Sigmoid colon (tissue), 7 donors: ENCODE measurements around the gene PEX6. TPM values are rescaled to one million over a fixed set of nuclear protein-coding genes. Genes with fewer than 3 reads are reported as not detected.
A peak's percentile ranks its signal among the peaks of the same experiment; 100 is the strongest.

ENCODE experiments used
- DNase-seq: peaks from one replicate; pipeline ENCODE4 v3.0.0-alpha.2; 2019
- H3K27ac ChIP-seq, 4 donors: fragments of 200-600 bp; sonication (generic); one replicate each; pipeline ENCODE4 v1.5.1; 2016 to 2019; ENCODE audit warnings: mild to moderate bottlenecking in 1 of 4
- H3K27me3 ChIP-seq, 3 donors: fragments of 200-600 bp; sonication (generic); one replicate each; pipeline ENCODE4 v1.5.1; 2019; ENCODE audit warnings: mild to moderate bottlenecking in 1 of 3
- H3K36me3 ChIP-seq, 4 donors: fragments of 200-600 bp; sonication (generic); one replicate each; pipeline ENCODE4 v1.5.1; 2016 to 2019
- H3K4me1 ChIP-seq, 4 donors: fragments of 200-600 bp; sonication (generic); one replicate each; pipeline ENCODE4 v1.5.1; 2017 to 2019
- H3K4me3 ChIP-seq, 4 donors: fragments of 200-600 bp; sonication (generic); one replicate each; pipeline ENCODE4 v1.5.1; 2017 to 2019; ENCODE audit warnings: mild to moderate bottlenecking in 2 of 4, moderate library complexity in 1 of 4
- H3K9me3 ChIP-seq, 4 donors: fragments of 200-600 bp in 3 of 4; sonication (generic) in 3 of 4; one replicate each; pipeline versions ENCODE4 v1.5.1 to v1.6.1; 2013 to 2019
- CTCF ChIP-seq, 4 experiments: fragments of 450-650 bp in 3 of 4; fragments of 200-600 bp in 1 of 4; IDR thresholded peaks; one replicate each; pipeline ENCODE4 v1.5.1; 2016 to 2019; ENCODE audit warnings: antibody characterized with exemption in 4 of 4, mild to moderate bottlenecking in 3 of 4, moderate library complexity in 2 of 4
- EP300 ChIP-seq, 4 donors: sonication (generic); formaldehyde crosslinking; IDR thresholded peaks; one replicate each; pipeline ENCODE4 v1.6.1; 2017; ENCODE audit warnings: antibody characterized with exemption in 4 of 4
- POLR2A ChIP-seq, 2 donors: fragments of 450-650 bp; IDR thresholded peaks; one replicate each; pipeline ENCODE4 v1.6.1; 2016; ENCODE audit warnings: antibody characterized with exemption in 2 of 2, mild to moderate bottlenecking in 2 of 2, moderate library complexity in 2 of 2
- POLR2AphosphoS5 ChIP-seq, 4 donors: sonication (generic); formaldehyde crosslinking; IDR thresholded peaks; one replicate each; pipeline ENCODE4 v1.6.1; 2017; ENCODE audit warnings: antibody characterized with exemption in 4 of 4
- WGBS, 2 donors: extraction: QIAGEN DNeasy Blood & Tissue Kit; methylation state at CpG; one replicate each; pipeline ENCODE4 v1.1.7; 2013; 5-methylcytosine and 5-hydroxymethylcytosine counted together
- intact Hi-C: fragments of 100-400 bp; cut with DNase I; formaldehyde crosslinking; loops from one replicate; pipeline ENCODE4 v1.15.1; 2023
- polyA plus RNA-seq, 3 donors: library from polyadenylated mRNA; stranded (reverse); fragments of 200-250 nt; gene quantifications; one replicate each; pipeline ENCODE4 v1.2.3, GENCODE V29; 2013
- total RNA-seq, 4 donors: library from RNA; depleted of rRNA; stranded (reverse); fragments of >200 nt; gene quantifications; one replicate each; pipeline ENCODE4 v1.1.0, GENCODE V29; 2016
- donor health status: healthy with polysubstance abuse.
- donor health status: Bipolar disorder and iron deficiency.
- donor health status: healthy.

Gene PEX6
- total and polyA plus RNA-seq, 7 donors, result 10.2 to 21.5 (median 18.2) TPM

- no peak for DNase-seq
- Histone ChIP-seq H3K27ac (peak overlapping the region; percentile 89 to 93 (median 92)), H3K4me3 (peak overlapping the region; percentile 72 to 90 (median 86)), H3K4me1 (peaks cover 0 to 50% (median 45%) of the 10 kb centered on the region in 4 donors), H3K9me3 (no peaks in the 10 kb centered on the region), H3K36me3 (peaks cover 0 to 14% (median 3%) of the 10 kb centered on the region in 4 donors), H3K27me3 (no peaks in the 10 kb centered on the region)
- intact Hi-C loops, result loop anchor here (2.0 kb wide), 1 partner anchor 28 kb away; the partner anchor contains the start of gene MEA1
- 6 to 12% methylated on average over 13 of the region's 13 CpGs for WGBS, 2 donors
- TF ChIP-seq EP300 (IDR thresholded peaks at IDR 0.05), result no peak
- TF ChIP-seq POLR2AphosphoS5 (IDR thresholded peaks at IDR 0.05), result no peak
- TF ChIP-seq POLR2A (IDR thresholded peaks at IDR 0.05), result no peak
- TF ChIP-seq CTCF (IDR thresholded peaks at IDR 0.05), result no peak
These were observed 6.0 kb upstream of the PEX6 start for GRCh38 chr6:42984924-42985475.

GRCh38 chr6:42984001-42984923 is 5.3 kb upstream of the PEX6 start, which contains the start of gene PPP2R5D:
Gene PPP2R5D (plus strand): TSS chr6:42984570. CDS start chr6:42984678, 108 bp downstream.
- TF ChIP-seq POLR2AphosphoS5 (IDR thresholded peaks at IDR 0.05) (peak; percentile 80 to 98 (median 92)), EP300 (IDR thresholded peaks at IDR 0.05) (no peak), CTCF (IDR thresholded peaks at IDR 0.05) (peak in 1 of 4 experiments; percentile 9), POLR2A (IDR thresholded peaks at IDR 0.05) (peak; percentile 82)
- peaks cover 0 to 7% (median 0%) of the 10 kb centered on the region in 4 donors for H3K36me3 ChIP-seq
- no peaks in the 10 kb centered on the region for H3K27me3 ChIP-seq
- peaks cover 0 to 57% (median 51%) of the 10 kb centered on the region in 4 donors for H3K4me1 ChIP-seq
- H3K4me3 ChIP-seq, result peak within 1 kb of the TSS; percentile 72 to 90 (median 86)
- H3K27ac ChIP-seq, result peak within 1 kb of the TSS; percentile 89 to 93 (median 92)
- WGBS, 2 donors, result 0 to 1% methylated on average over 59 of the region's 59 CpGs
- intact Hi-C loops, result loop anchor here (2.0 kb wide), 1 partner anchor 29 kb away; the partner anchor contains the start of gene MEA1
- peak; percentile 99 for DNase-seq
- H3K9me3 ChIP-seq, result no peaks in the 10 kb centered on the region

GRCh38 chr6:42981836-42982235 is 2.9 kb upstream of the PEX6 start:
- 92 to 94% methylated on average over 5 of the region's 5 CpGs for WGBS, 2 donors
- Histone ChIP-seq H3K36me3 (no peaks in the 10 kb centered on the region), H3K4me3 (no peak overlapping the region), H3K4me1 (peaks cover 0 to 54% (median 48%) of the 10 kb centered on the region in 4 donors), H3K27ac (no peak overlapping the region), H3K27me3 (no peaks in the 10 kb centered on the region), H3K9me3 (no peaks in the 10 kb centered on the region)
- no peak for DNase-seq
- TF ChIP-seq POLR2AphosphoS5 (IDR thresholded peaks at IDR 0.05) (no peak), POLR2A (IDR thresholded peaks at IDR 0.05) (no peak), EP300 (IDR thresholded peaks at IDR 0.05) (no peak), CTCF (IDR thresholded peaks at IDR 0.05) (no peak)
- intact Hi-C loops, result no loop called here

GRCh38 chr6:42979523-42980177 is 669 bp upstream of the PEX6 start:
- TF ChIP-seq CTCF (IDR thresholded peaks at IDR 0.05), result no peak
- TF ChIP-seq EP300 (IDR thresholded peaks at IDR 0.05), result no peak
- TF ChIP-seq POLR2A (IDR thresholded peaks at IDR 0.05), result no peak
- TF ChIP-seq POLR2AphosphoS5 (IDR thresholded peaks at IDR 0.05), result no peak
- no peak for DNase-seq
- 46 to 54% methylated on average over 9 of the region's 9 CpGs for whole genome bisulfite sequencing, 2 donors
- H3K9me3 ChIP-seq, result no peaks in the 10 kb centered on the region
- H3K27me3 ChIP-seq, result no peaks in the 10 kb centered on the region
- H3K36me3 ChIP-seq, result peaks cover 0 to 1% (median 0%) of the 10 kb centered on the region in 4 donors
- H3K4me1 ChIP-seq, result peaks cover 0 to 41% (median 35%) of the 10 kb centered on the region in 4 donors
- peak overlapping the region; percentile 82 to 99 (median 90) for H3K4me3 ChIP-seq
- peak overlapping the region; percentile 91 to 93 (median 93) for H3K27ac ChIP-seq
- intact Hi-C loops, result loop anchor here (2.0 kb wide), 2 partner anchors 51 to 75 kb away; partner anchors contain the start of gene CNPY3
